Skin of body (tissue), 2 donors: ENCODE measurements around the gene ECHS1. TPM values are rescaled to one million over a fixed set of nuclear protein-coding genes. Genes with fewer than 3 reads are reported as not detected.
"Not testable (repeated sequence)": the region's sequence is repeated elsewhere in the genome, so short reads cannot be mapped to it uniquely, and the experiment has no call there.

Experiments used
- DNase-seq: peaks from one replicate; lab custom pipeline; 2025; lab: John Stamatoyannopoulos, UW
- total RNA-seq: library from RNA; depleted of rRNA; stranded (reverse); fragments of >200 nt; gene quantifications from one replicate; pipeline ENCODE4 v1.2.3, GENCODE V29; 2014

ECHS1 gene
- total RNA-seq, 1 donor from 2014 or later = 41.2 TPM

- DNase-seq = peak; percentile 54
Measured at GRCh38 chr10:133378251-133379096, 5.3 kb upstream of the ECHS1 start.

- no peak for DNase-seq
Measured at GRCh38 chr10:133377818-133378250, 4.7 kb upstream of the ECHS1 start.

- DNase-seq = no peak
Measured at GRCh38 chr10:133377025-133377817, 4.1 kb upstream of the ECHS1 start.

GRCh38 chr10:133376183-133376582 lies 3.0 kb upstream of the ECHS1 start:
- DNase-seq = not testable (repeated sequence)

- no peak for DNase-seq
Measured at GRCh38 chr10:133375357-133376115, 2.4 kb upstream of the ECHS1 start.

DNA sequence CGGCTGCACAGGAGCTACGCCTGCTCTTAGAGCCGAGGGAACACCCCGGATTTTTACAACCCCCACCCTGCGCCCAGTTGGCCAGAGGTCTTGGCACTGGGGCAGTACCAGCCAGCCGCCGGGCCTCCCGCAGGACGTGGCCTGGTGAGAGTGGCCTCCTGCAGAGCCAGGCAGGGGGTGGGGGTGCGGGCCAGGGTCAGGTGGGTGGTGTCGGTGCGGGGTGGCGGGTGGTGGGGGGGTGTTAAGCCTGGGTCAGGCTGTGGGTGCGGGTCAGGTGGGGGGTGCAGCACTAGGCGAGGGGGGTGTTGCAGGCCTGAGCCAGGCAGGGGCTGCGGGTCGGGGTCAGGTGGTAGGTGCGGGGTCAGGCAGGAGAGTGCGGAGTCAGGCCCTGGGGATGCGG lies 647 bp downstream of the ECHS1 start:
- DNase-seq = no peak

GRCh38 chr10:133370030-133370786 lies 2.9 kb downstream of the ECHS1 start:
- no peak for DNase-seq

GRCh38 chr10:133368153-133368552 lies 5.0 kb downstream of the ECHS1 start:
- DNase-seq = no peak

DNA sequence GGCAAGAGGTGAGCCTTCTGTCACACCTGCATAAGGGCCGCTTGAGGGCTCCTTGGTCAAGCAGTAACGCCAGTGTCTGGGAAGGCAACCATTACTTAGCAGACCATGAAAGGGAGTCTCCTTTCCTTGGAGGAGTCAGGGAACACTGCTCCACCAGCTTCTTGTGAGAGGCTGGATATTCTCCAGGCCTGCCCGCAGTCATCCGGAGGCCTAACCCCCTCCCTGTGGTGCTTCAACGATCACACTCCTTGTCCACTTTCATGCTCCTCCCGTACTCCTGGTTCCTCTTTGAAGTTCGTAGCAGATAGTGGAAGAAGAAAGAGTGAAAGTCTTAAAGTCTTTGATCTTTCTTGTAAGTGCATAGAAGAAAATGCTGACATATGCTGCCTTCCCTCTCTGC lies 5.7 kb downstream of the ECHS1 start:
- DNase-seq = not testable (repeated sequence)

DNA sequence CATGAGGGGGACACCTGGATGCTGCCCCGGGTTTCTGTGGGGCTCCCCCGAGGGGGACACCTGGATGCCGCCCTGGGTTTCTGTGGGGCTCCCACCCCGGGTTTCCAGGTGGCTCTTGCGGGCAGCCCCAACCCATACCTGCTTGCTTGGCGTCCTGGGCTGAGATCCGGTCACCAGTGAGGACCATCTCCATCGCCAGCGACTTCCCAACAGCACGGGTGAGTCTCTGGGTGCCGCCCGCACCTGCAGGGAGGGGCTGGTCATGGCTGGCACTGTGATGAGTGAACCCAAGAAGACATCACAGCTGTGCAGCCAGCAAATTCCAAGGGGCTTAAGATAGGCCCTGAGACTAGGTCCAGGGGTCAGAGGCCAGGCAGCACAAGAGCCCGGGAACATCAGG lies 6.4 kb downstream of the ECHS1 start:
- no peak for DNase-seq

- DNase-seq = no peak
Measured at GRCh38 chr10:133366130-133366478, 7.0 kb downstream of the ECHS1 start.

GRCh38 chr10:133365461-133366129 lies 7.6 kb downstream of the ECHS1 start:
- no peak for DNase-seq

DNA sequence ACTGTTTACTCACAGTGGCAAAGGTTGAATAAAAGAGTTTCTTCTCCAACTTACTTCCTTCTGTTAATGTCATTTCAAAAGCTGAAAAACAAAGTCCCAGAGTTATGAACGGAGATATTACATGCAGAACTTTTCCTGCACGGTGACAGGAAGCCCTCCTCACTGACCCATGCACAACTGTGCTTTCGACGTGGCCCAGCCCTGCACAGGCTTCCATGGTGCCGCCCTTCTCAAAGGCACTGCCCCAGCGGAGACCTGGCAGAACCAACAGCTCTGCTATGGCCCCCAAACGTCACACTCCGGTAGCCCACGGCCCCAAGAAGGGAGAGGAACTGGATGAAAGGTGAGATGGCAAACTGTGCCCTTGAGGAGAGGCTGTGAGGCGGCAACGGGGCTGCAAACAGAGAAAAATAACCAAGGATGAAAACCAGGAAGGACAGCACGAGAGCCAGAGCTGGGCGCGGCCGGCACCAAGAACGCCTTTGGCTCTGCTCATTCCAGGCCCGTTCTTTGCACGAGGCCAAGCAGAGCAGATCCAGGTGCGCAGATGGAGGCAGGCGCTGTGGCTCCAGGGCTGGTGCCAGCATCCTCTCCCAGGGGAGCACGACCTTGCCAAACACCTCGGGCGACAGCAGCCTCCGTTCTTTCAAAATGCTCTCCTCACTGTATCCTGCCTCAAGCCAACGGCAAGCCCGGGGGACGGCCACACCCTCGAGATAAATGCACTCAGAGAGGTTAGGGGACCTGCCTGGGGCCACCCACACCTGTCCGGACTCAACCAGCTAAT lies 8.3 kb downstream of the ECHS1 start:
- DNase-seq = no peak

GRCh38 chr10:133362846-133363245 lies 10.3 kb downstream of the ECHS1 start:
- DNase-seq = no peak

DNA sequence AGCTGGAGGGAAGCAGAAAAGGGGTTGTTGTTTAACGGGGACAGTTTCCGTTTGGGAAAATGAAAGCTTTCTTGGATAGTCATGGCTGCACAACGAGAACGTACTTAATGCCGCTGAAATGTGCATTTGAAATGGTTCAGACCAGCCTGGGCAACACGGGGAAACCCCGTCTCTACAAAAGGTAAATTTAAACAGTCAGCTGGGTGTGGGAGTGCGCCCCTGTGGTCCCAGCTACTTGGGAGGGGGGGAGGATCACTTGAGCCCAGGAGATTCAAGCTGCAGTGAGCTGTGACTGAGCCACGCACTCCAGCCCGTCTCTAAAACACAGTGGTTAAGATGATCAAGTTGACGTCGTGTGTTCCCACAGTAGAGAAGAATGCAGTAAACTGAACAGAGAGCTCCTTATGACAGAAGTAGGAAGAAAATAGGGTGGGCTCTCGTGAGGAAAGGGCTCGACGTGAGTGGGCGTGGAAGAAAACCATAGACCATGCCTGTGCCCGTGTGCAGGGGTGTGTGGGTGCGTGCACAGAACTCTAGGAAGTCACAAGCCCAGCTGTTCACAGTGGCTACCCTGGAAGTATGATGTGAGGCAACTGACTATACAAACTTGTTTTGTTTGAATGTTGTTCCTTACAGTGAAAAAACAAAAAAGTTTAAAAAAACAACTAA lies 11.2 kb downstream of the ECHS1 start:
- no peak for DNase-seq

- no peak for DNase-seq
Measured at GRCh38 chr10:133361227-133361626, 11.9 kb downstream of the ECHS1 start.

DNA sequence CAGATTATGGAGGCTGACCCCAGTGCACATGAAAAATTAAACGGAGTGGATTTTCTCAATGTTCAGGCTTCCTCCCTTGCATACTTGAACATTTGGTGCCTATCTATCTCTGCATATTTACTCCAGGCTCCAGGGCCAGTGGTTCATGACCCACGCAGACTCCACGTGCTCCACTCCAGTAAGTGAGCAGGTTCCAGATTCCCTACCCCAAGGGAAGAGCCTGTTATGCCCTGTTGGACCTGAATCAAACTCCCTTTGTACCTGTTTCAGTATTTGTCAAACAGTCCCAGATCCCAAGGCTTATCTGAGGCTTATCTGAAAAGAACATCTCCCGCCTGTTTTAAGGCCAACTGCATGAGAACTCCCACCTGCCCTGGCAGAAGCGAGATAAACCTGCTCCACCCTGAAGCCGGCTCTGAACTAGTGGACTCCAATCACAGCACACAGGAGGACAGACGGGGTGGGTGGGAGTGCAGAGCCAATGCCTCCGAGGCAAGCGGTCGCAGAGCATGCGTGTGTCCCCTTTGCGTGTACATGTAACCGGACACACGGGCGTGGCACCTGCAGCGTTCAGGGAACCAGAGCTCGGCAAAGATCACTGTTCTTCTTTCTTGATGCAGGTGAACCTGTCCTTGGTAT lies 13.1 kb downstream of the ECHS1 start:
- DNase-seq = no peak

DNA sequence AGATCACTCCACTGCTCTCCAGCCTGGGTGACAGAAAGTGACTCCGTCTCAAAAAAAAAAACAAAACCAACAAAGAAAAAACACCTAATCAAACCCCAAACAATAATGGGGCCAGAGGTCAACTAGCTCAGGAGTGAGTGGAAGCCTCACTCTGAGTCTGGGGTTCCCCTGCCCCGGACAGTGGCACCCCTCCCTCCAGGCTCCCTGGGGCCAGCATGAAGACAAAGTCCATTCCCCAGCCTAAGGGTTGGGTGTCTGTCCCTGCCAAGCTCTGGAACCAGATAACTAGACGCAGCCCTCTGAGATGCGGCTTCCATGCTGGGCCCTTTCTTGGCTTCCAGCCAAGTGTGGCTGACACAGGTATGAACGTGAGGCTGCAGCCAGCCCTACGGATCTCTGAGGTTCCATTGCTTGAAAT lies 13.6 kb downstream of the ECHS1 start:
- DNase-seq = no peak

DNA sequence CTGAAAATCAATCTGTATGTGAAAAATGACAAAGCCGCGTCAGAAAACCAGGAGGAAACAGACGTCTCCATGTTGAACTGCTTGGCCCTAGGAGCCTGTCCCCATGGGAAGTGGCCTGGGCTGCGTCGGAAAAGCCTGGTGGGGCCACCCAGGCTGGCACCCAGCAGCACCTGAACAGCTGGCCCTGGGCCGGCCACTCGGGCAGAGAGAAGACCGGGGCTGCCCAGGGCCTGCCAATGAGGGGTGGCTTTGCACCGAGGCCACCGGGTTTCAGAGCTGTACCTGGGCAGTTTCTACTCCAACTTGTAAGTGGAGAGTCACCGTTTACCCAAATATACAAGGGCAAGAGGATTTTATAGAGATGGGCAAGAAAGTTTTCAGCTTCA lies 14.2 kb downstream of the ECHS1 start:
- DNase-seq = no peak
